ENCODE results near the gene CACNB4. TPM values are rescaled to one million over a fixed set of nuclear protein-coding genes. Genes with fewer than 3 reads are reported as not detected.

Gene CACNB4
- total and polyA plus RNA-seq, 9 of the 15 experiments (the other 6 are each of a cell fraction or from before 2014, with no cell fraction given), result 0.01 to 0.20 (median 0.04) TPM; not detected in 1

- no peak for TF ChIP-seq TFAP4 (CRISPR knock-in tag; IDR thresholded peaks at IDR 0.05; ENCODE audit: borderline replicate concordance)
- no peak for TF ChIP-seq CTCF (IDR thresholded peaks at IDR 0.05 in 2 of 3, conservative IDR thresholded peaks at IDR 0.05 in 1 of 3; ENCODE audit: insufficient read depth in 2 of 3, low read depth in 1 of 3, low read length in 3 of 3)
- no peak for TF ChIP-seq MCM5 (IDR thresholded peaks at IDR 0.05; ENCODE audit: low read depth)
- no peak for TF ChIP-seq ARID3A (IDR thresholded peaks at IDR 0.05; ENCODE audit: borderline replicate concordance, low read depth, low read length)
- no peak for TF ChIP-seq DLX4 (CRISPR knock-in tag; IDR thresholded peaks at IDR 0.05)
- TF ChIP-seq ZNF232 (CRISPR knock-in tag; IDR thresholded peaks at IDR 0.05), result no peak
- TF ChIP-seq TBL1XR1 (IDR thresholded peaks at IDR 0.05; ENCODE audit: low read length in 2 of 2), result no peak
- TF ChIP-seq SIN3A (IDR thresholded peaks at IDR 0.05; ENCODE audit: borderline replicate concordance in 2 of 2, control insufficient read depth in 1 of 2, low read depth in 2 of 2, low read length in 2 of 2), result no peak
- TF ChIP-seq HDAC2 (IDR thresholded peaks at IDR 0.05), result no peak
- TF ChIP-seq HBP1 (CRISPR knock-in tag; IDR thresholded peaks at IDR 0.05), result no peak
- TF ChIP-seq TAF7 (tag; IDR thresholded peaks at IDR 0.05), result no peak
- TF ChIP-seq THAP12 (CRISPR knock-in tag; IDR thresholded peaks at IDR 0.05), result no peak
These were observed 191.3 kb downstream of the CACNB4 start (continued) for GRCh38 chr2:151907286-151908203.

Data from K562 (cell line).